Right lobe of liver (tissue), 6 donors: ENCODE results near the gene ALCAM. TPM values are rescaled to one million over a fixed set of nuclear protein-coding genes. Genes with fewer than 3 reads are reported as not detected.

ENCODE experiments used
- ATAC-seq, 4 donors: fragments of 200-7000 bp; cut with Tn5 transposase; one replicate each; pipeline ENCODE4 v1.9.1; 2020; ENCODE audit warnings: mild to moderate bottlenecking in 4 of 4, moderate library complexity in 4 of 4
- DNase-seq, 3 donors: peaks; one replicate each; pipeline ENCODE4 v3.0.0-alpha.2; 2020
- H3K27ac ChIP-seq, 3 donors: fragments of 200-600 bp; one replicate each; pipeline ENCODE4 v1.8.0; 2022
- H3K27me3 ChIP-seq, 2 donors: fragments of 200-600 bp; one replicate each; pipeline ENCODE4 v1.8.0; 2022
- H3K36me3 ChIP-seq, 4 donors: fragments of 200-600 bp; sonication (generic) in 1 of 4; one replicate each; pipeline versions ENCODE4 v1.5.1 to v1.8.0; 2017 to 2022; ENCODE audit warnings: control low read depth in 1 of 4
- H3K4me1 ChIP-seq, 4 donors: fragments of 200-600 bp; sonication (generic) in 1 of 4; one replicate each; pipeline versions ENCODE4 v1.5.1 to v1.8.0; 2017 to 2022; ENCODE audit warnings: control low read depth in 1 of 4
- H3K4me3 ChIP-seq, 3 donors: fragments of 200-600 bp; one replicate each; pipeline ENCODE4 v1.8.0; 2022
- H3K9me3 ChIP-seq, 4 donors: fragments of 200-600 bp; sonication (generic) in 1 of 4; one replicate each; pipeline versions ENCODE4 v1.5.1 to v1.8.0; 2017 to 2022; ENCODE audit warnings: control low read depth in 1 of 4
- CTCF ChIP-seq, 4 donors: fragments of 200-600 bp in 3 of 4; fragments of 450-650 bp in 1 of 4; IDR thresholded peaks; one replicate each; pipeline versions ENCODE4 v1.5.1 to v1.8.0; 2016 to 2022; ENCODE audit warnings: antibody characterized with exemption in 4 of 4, mild to moderate bottlenecking in 2 of 4
- POLR2A ChIP-seq: fragments of 450-650 bp; IDR thresholded peaks from one replicate; pipeline ENCODE4 v1.6.1; 2017; ENCODE audit warnings: antibody characterized with exemption, mild to moderate bottlenecking
- WGBS: methylation state at CpG from one replicate; pipeline ENCODE4 v1.1.6; 2018; ENCODE audit warnings: low coverage, low lambda C conversion rate; ENCODE audit not compliant: insufficient coverage; ENCODE audit errors: missing lambda C conversion rate; 5-methylcytosine and 5-hydroxymethylcytosine counted together
- intact Hi-C, 2 donors: fragments of 100-400 bp; cut with DNase I; formaldehyde crosslinking; loops; one replicate each; pipeline versions ENCODE4 v1.11.2 to v1.14.1; 2022
- total RNA-seq, 6 experiments: library from RNA; depleted of rRNA in 2 of 6; stranded (reverse); fragments of >200 nt in 2 of 6; fragmentation: NEBNext Ultra II Directional in 3 of 6; extraction: Animal tissue kit (Norgen Biotek cat#: 25700) in 3 of 6; gene quantifications; one replicate each; pipeline versions ENCODE4 v1.1.0 to v1.2.4, GENCODE V29; 2016 to 2023
- donor health status: DM: no; HTN: yes; CAD: no.
- donor health status: DM: no; HTN: no; CAD: no.
- donor health status: DM: no; HTN: no; CAD: no.
- donor health status: DM: no; HTN: yes; CAD: no.
- donor health status: DM: no; HTN: yes; CAD: no.

The ALCAM gene
- total RNA-seq, 6 experiments from 2014 or later = 21.9 to 43.4 (median 34.5) TPM

- Histone ChIP-seq H3K36me3 (no peaks in the 10 kb centered on the region), H3K9me3 (no peaks in the 10 kb centered on the region), H3K27me3 (no peaks in the 10 kb centered on the region), H3K4me3 (no peak overlapping the region), H3K27ac (no peak overlapping the region), H3K4me1 (no peaks in the 10 kb centered on the region)
- ATAC-seq (peak in 1 of 4 donors; percentile 52), DNase-seq (no peak)
- intact Hi-C loops = no loop called here
- WGBS = 63% methylated on average over 4 of the region's 4 CpGs
- no peak for TF ChIP-seq POLR2A
- no peak for TF ChIP-seq CTCF (IDR thresholded peaks at IDR 0.05)
These were observed 48.1 kb downstream of the ALCAM start for GRCh38 chr3:105414841-105415240.

- Histone ChIP-seq H3K4me1 (no peaks in the 10 kb centered on the region), H3K27ac (no peak overlapping the region), H3K9me3 (no peaks in the 10 kb centered on the region), H3K36me3 (no peaks in the 10 kb centered on the region), H3K27me3 (no peaks in the 10 kb centered on the region), H3K4me3 (no peak overlapping the region)
- DNase-seq (no peak), ATAC-seq (no peak)
- intact Hi-C loops = no loop called here
- TF ChIP-seq CTCF (IDR thresholded peaks at IDR 0.05) = no peak
- TF ChIP-seq POLR2A = no peak
- WGBS = 93% methylated on average over 1 of the region's 1 CpG
These were observed 49.2 kb downstream of the ALCAM start for GRCh38 chr3:105415951-105416350.

GRCh38 chr3:105417525-105418289 lies 51.0 kb downstream of the ALCAM start:
- no peak for TF ChIP-seq POLR2A
- no peak for TF ChIP-seq CTCF (IDR thresholded peaks at IDR 0.05)
- Histone ChIP-seq H3K36me3 (no peaks in the 10 kb centered on the region), H3K9me3 (no peaks in the 10 kb centered on the region), H3K27ac (no peak overlapping the region), H3K4me3 (no peak overlapping the region), H3K4me1 (no peaks in the 10 kb centered on the region), H3K27me3 (no peaks in the 10 kb centered on the region)
- DNase-seq (no peak), ATAC-seq (no peak)
- 73% methylated on average over 3 of the region's 3 CpGs for WGBS
- intact Hi-C loops = no loop called here

GRCh38 chr3:105422645-105423044 lies 55.9 kb downstream of the ALCAM start:
- ATAC-seq (no peak), DNase-seq (no peak)
- no peak overlapping the region for H3K27ac ChIP-seq
- H3K36me3 ChIP-seq = no peaks in the 10 kb centered on the region
- 100% methylated on average over 2 of the region's 2 CpGs for whole genome bisulfite sequencing
- no peaks in the 10 kb centered on the region for H3K9me3 ChIP-seq
- intact Hi-C loops = no loop called here
- H3K27me3 ChIP-seq = no peaks in the 10 kb centered on the region
- TF ChIP-seq POLR2A = no peak
- H3K4me1 ChIP-seq = peaks cover 0 to under 1% (median 0%) of the 10 kb centered on the region in 4 donors
- H3K4me3 ChIP-seq = no peak overlapping the region

- Histone ChIP-seq H3K4me1 (peaks cover 0 to 6% (median 3%) of the 10 kb centered on the region in 4 donors), H3K27ac (no peak overlapping the region), H3K36me3 (no peaks in the 10 kb centered on the region), H3K27me3 (no peaks in the 10 kb centered on the region), H3K9me3 (no peaks in the 10 kb centered on the region), H3K4me3 (no peak overlapping the region)
- intact Hi-C loops = no loop called here
- TF ChIP-seq CTCF (IDR thresholded peaks at IDR 0.05) = no peak
- no peak for TF ChIP-seq POLR2A
- WGBS = 95% methylated on average over 2 of the region's 2 CpGs
- DNase-seq (no peak), ATAC-seq (no peak)
These were observed 56.7 kb downstream of the ALCAM start for GRCh38 chr3:105423397-105423796.
